Omental fat pad (tissue), 4 donors: ENCODE results near the gene POR. TPM values are rescaled to one million over a fixed set of nuclear protein-coding genes. Genes with fewer than 3 reads are reported as not detected.
"Not testable (repeated sequence)": the region's sequence is repeated elsewhere in the genome, so short reads cannot be mapped to it uniquely, and the experiment has no call there.

Source experiments
- ATAC-seq: fragments of 150-250 bp; one replicate; pipeline ENCODE4 v1.9.1; 2016; ENCODE audit warnings: mild to moderate bottlenecking, moderate library complexity; ENCODE audit not compliant: low FRiP score
- DNase-seq: peaks from one replicate; pipeline ENCODE4 v3.0.0-alpha.2; 2019; ENCODE audit warnings: low spot score
- CTCF ChIP-seq, 3 donors: fragments of 450-650 bp; IDR thresholded peaks; one replicate each; pipeline ENCODE4 v1.5.1; 2016 to 2017; ENCODE audit warnings: antibody characterized with exemption in 3 of 3, mild to moderate bottlenecking in 3 of 3, moderate library complexity in 2 of 3
- small RNA-seq: library from RNA; depleted of rRNA; stranded (forward); fragments of <200 nt; gene quantifications from one replicate; pipeline ENCODE3, GENCODE V24; 2016
- total RNA-seq, 4 donors: library from RNA; depleted of rRNA; stranded (reverse); fragments of >200 nt; gene quantifications; one replicate each; pipeline ENCODE4 v1.1.0, GENCODE V29; 2016

The POR gene
- total RNA-seq, 4 donors from 2014 or later, result 105 to 243 (median 150) TPM

- no peak for ATAC-seq
- no peak for TF ChIP-seq CTCF (IDR thresholded peaks at IDR 0.05)
- no peak for DNase-seq
These were observed 107.2 kb downstream of the POR start for GRCh38 chr7:76022026-76022780.

DNA sequence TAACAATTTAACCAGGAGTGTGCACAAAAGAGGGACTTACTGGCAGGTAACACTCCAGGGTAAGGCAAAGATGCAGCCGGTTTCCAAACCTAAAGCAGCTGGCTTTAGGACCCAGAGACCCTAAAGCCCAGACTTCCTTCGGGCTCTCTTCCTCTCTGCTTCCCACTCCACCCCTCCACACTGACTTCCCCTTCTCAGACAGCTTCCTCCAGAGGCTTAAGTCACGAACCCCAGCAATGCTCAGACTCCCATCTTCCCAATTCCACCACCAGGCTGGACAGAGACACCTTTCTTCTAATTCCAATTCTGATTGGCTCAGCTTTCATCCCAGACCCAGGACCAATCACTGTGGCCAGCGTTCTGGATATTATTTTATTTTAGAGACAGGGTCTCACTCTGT is 108.0 kb downstream of the POR start:
- no peak for DNase-seq
- no peak for TF ChIP-seq CTCF (IDR thresholded peaks at IDR 0.05)
- no peak for ATAC-seq

DNA sequence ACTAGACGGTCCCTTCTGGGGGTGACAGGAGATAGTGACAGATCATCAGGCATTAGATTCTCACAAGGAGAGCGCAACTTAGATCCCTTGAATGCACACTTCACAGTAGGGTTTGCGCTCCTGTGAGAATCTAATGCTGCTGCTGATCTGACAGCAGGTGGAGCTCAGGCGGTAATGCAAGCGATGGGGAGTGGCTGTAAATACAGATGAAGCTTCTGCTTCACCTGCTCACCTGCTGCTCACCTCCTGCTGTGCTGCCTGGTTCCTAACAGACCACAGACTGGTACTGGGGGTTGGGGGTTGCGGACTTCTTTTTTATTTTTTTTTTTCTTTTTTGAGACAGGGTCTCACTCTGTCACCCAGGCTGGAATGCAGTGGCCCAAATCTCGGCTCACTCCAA is 114.7 kb downstream of the POR start:
- ATAC-seq, DNase-seq: not testable (repeated sequence)

DNA sequence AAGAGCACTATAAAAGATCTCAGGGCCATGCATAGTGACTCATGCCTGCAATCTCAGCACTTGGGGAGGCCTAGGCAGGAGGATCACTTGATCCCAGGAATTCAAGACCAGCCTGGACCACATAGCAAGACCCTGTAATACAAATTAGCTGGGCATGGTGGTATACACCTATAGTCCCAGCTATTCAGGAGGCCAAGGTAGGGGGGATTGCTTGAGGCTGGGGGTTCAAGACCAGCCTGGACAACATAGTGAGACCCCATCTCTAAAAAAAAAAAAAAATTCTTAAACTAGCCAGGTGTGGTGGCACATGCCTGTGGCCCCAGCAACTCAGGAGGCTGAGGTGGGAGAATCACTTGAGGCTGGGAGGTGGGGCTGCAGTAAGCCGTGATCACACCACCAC is 117.0 kb downstream of the POR start:
- ATAC-seq, result no peak
- TF ChIP-seq CTCF (IDR thresholded peaks at IDR 0.05), result no peak
- DNase-seq, result no peak

Small RNA genes lying within 50 kb of the gene (small RNA-seq; reads per million reads assigned to genes)
- 3.1 reads per million, percentile 62 among the genes with 10 or more reads in this experiment for gene SNORA14A

Other genes with a start within 250 kb of the POR start
- 10 to 100 TPM; 24.9 to 51.2 (median 27.2) TPM for gene HIP1, start 176.2 kb upstream of the POR start, total RNA-seq
- gene CCL26, start 142.9 kb upstream of the POR start, total RNA-seq, result 1 to 10 TPM in 3 of 4 donors, not detected in 1; 1.4 to 3.0 (median 1.6) TPM
- gene CCL24, start 101.3 kb upstream of the POR start, total RNA-seq, result 10 to 100 TPM in 1 of 4 donors, 1 to 10 TPM in 1, not detected in 2; 2.5 to 10.8 TPM
- gene RHBDD2, start 36.1 kb upstream of the POR start, total RNA-seq, result 10 to 100 TPM; 31.8 to 51.9 (median 33.0) TPM
- 100 to 1,000 TPM in 1 of 4 donors, 10 to 100 TPM in 3; 34.9 to 104 (median 51.5) TPM for gene TMEM120A, start 79.4 kb downstream of the POR start, total RNA-seq
- 10 to 100 TPM; 13.6 to 20.0 (median 19.4) TPM for gene STYXL1, start 132.8 kb downstream of the POR start, total RNA-seq
- 10 to 100 TPM; 58.7 to 77.2 (median 67.5) TPM for gene MDH2, start 133.0 kb downstream of the POR start, total RNA-seq